Hematopoietic multipotent progenitor cell treated with erythropoietin and hydrocortisone succinate and interleukin-3 and kit ligand, for 6 days (in vitro differentiated cells): Measurements from ENCODE around the gene TANGO6.

Experiments
- DNase-seq: peaks from one replicate; pipeline ENCODE4 v3.0.0-alpha.2; 2015

Gene TANGO6

GRCh38 chr16:68869492-68870088 lies 26.3 kb downstream of the TANGO6 start:
- DNase-seq, result peak; percentile 25

DNA sequence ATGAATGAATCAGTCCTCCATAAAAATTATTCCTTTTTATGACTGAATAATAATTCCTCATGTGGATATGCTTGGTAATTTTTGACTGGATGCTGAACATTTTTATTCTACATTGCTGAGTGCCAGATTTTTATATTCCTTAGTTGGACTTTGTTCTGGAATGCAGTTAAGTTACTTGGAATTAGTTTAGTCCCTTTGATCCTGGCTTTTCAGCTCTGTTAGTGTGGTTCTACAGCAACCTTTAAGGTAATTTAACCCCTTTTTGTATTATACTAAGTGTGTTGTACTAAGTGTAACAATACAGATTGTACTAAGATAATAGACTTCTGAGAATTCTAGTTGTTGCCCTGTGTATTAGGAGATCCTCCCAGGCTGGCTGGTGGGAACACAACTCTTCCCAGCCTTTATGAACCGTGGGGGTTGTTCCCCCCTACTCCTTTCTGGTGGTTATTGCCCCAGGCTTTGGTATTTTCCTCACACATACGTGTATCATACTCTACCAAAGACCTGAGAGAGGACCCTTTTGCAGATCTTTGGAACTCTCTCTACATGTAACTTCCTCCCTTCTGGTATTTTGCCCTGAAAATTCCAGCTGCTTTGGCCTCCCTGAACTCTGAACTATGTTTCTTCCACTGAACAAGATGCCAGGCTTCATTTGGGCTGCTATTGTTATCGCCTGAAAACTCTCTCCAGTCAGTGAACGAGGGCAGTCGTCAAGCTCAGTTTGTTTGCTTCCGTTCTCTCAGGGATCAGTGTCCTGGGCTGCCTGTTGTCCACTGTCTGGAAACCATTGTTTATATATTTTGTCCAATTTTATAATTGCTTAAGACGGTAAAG lies 30.5 kb downstream of the TANGO6 start:
- no peak for DNase-seq

DNA sequence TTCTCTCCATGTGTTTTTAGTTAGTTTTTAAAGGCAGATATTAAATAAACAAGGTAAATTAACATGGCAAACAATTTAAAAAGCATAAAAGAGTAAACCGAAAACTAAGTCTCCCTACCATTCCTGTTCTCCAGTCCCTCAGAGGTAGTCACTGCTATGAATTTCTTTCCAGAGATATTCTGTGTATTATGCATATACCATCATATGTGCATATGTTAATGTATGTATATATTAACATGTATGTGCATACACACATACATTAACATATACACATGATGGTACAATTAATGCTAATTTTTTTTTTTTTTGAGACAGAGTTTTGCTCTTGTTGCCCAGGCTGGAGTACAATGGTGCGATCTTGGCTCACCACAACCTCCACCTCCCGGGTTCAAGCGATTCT lies 32.5 kb downstream of the TANGO6 start:
- no peak for DNase-seq

DNA sequence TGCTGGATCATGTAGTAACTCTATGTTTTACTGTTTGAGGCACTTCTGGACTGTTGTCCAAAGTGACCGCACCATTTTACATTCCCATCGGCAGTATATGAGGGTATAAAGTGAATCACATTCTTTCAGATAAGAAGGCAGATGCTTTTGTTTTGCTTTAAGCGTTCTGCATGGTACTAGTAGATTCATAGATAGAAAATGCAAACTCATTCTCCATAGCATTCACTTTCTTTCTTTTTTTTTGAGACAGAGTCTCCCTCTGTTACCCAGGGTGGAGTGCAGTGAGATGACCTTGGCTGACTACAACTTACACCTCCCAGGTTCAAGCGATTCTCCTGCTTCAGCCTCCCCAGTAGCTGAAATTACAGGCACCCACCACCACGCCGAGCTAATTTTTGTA lies 40.4 kb downstream of the TANGO6 start:
- no peak for DNase-seq

DNA sequence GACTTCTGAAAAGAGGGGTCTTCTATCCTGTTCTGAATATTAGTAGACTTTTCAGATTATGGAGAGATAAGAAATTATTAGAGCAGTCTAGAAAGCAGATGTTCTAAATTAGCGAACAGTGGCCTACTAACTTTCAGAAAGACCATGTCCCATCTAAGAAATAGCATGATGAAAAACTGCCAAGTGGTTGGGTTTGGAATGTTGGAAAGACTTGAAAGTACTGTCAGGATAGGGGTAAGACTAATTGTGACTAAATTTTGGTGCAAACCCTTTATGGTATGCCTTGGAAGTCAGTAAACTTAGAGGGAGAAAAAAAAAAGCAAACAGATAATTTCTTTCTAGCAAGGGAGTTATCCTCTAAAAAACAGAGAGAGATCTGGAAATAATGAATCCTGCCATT lies 41.1 kb downstream of the TANGO6 start:
- DNase-seq, result no peak

- DNase-seq, result no peak
Measured at GRCh38 chr16:68884861-68885720, 41.8 kb downstream of the TANGO6 start.

- no peak for DNase-seq
Measured at GRCh38 chr16:68887107-68887506, 43.8 kb downstream of the TANGO6 start.

GRCh38 chr16:68889508-68890150 lies 46.3 kb downstream of the TANGO6 start:
- DNase-seq, result no peak

DNA sequence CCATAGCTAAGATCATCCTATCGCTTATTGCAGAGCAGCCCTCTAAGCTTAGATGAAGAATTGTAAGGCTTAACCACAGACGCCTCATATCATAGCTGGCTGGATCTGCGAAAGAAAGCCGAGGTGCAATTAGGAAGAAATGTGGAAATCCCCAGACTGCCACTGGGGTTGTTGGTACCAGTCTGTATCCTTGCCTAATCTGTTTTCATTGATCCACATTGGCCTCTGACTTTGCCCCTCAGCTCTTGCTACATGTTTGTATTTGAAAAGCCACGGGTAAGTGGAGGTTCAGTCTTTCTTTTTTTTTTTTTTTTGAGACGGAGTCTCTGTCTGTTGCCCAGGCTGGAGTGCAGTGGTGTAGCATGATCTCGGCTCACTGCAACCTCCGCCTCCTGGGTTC lies 48.9 kb downstream of the TANGO6 start:
- no peak for DNase-seq

GRCh38 chr16:68892898-68893297 lies 49.6 kb downstream of the TANGO6 start:
- DNase-seq, result no peak

- peak; percentile 53 for DNase-seq
Measured at GRCh38 chr16:68893710-68894705, 50.7 kb downstream of the TANGO6 start.

DNA sequence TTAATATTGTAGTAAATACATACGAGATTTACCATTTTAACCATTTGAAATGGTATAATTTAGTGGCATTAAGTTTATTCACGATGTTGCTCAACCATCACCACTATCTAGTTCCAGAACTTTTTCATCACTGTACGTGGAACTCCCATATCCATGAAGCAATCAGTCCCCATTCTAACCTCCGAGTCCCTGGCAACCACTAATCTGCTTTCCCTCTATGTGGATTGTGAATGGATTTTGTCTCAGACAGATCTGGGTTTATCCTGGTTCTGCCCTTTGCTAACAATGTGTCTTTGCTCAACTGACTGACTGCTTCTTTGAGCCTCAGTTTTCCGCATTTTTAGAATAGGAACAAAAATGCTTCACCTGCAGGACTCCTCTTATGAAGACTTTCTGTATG lies 51.4 kb downstream of the TANGO6 start:
- no peak for DNase-seq

DNA sequence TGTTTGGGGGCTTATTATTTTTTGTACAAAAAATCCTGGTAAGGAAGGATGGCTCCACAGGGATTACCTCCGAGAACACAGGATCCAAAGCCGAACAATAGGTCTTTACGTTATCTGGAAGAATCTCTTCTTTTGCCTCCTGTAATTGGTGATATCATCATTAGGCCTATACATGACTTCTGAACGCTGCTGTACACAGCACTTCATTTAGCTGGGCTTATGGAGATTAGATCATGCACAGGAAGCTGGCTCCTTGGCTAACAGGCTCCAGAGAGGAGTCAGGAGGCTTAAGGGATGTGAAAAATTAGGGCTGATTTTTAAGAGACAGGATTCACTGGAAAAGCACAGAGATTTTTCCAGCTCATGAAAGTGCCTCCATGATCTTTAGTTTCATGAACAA lies 54.7 kb downstream of the TANGO6 start:
- DNase-seq, result no peak

DNA sequence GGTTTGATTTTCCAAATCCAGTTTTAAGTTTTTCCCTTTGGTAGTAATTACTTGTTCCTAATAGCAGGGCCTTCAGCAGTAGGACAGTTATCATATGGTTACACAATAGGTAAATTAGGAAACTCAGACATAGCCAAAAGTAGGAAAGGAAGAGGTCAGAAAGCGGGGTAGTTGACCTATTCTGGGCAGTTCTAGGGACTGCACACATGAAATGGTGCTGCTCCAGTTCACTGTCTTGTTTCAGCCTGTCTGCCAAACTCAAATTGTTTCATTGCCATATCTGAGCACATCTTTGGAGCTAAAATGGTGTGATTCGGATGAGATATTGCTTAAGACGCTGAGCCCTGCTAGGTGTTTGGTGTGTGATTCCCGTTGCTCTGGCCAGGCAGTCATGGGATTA lies 56.7 kb downstream of the TANGO6 start:
- DNase-seq, result no peak

GRCh38 chr16:68902003-68902968 lies 59.0 kb downstream of the TANGO6 start:
- DNase-seq, result peak; percentile 71

GRCh38 chr16:68902969-68903345 lies 59.6 kb downstream of the TANGO6 start:
- DNase-seq, result no peak

- DNase-seq, result no peak
Measured at GRCh38 chr16:68907297-68907696, 64.0 kb downstream of the TANGO6 start.

DNA sequence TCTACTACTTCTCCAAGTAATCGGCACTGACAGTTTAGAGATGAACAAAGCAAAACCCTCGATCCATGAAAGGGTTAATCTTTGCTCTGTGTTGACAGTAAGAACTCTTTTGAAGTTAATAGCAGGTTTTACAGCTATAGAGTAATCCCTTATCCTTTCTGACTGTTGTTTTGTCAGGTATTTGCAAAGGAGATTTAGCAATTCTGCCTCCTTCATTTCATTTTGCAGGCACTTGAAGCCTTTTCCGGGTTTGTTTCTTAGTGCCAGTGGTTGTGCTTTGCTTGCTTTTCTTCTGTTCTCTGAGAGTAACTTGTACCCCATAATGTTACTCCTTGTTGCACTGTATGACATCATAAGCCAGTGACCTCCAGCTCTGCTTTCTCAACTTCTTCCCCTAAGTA lies 64.5 kb downstream of the TANGO6 start:
- no peak for DNase-seq

DNA sequence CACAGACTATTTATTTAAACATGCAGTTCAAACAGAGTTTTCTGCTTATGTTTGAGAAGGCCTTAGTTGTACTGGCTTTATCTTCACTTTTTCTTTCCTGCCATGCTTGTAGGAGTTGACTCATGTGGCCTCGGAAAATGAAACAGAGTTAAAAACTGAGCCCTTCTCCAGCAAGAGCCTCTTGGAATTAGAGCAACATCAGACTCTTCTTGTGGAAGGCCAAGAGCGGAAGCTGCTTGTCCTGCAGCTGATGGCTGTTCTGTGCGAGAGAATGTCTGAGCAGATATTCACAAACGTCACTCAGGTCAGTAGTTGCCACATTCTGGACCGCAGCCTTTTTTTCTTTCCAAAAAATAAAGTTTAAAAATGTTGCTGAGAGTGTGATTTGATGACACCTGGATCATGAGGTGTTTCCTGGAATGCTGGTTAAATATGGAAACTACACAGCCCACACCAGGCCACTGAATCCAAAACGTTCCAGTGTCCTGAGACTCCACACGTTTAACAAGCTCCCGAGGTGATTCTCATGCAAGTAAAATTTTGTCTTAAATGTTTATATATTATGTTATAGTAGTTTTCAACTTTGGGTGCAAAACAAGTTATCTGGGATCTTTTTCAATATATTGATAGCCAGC lies 65.9 kb downstream of the TANGO6 start:
- DNase-seq, result no peak

DNA sequence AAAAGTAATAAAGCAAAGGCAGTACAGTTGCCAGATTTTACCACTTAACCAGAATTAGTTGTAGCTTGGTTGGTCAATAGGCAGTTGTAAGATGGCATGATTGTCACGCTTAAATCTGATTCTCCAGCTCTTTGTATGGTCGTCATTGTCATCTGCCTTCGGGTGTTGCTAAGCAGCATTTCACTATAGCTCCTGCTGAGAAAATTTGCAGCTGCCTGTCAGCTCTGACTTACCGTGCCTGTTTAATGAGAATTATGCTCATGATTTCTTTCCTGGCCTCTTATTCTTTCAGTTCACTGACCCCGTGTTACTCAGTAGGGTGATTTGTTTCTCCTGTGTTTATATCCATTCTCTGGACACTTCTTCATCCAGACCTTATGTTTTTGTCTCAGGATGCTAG lies 66.7 kb downstream of the TANGO6 start:
- DNase-seq, result no peak
